Measurements from ENCODE around the gene PLPPR3. TPM values are rescaled to one million over a fixed set of nuclear protein-coding genes. Genes with fewer than 3 reads are reported as not detected.

The PLPPR3 gene
- polyA plus RNA-seq, 1 donor from 2014 or later, result 239 TPM

- no peaks in the 10 kb centered on the region for H3K9me2 ChIP-seq (ENCODE audit: insufficient read depth, low read length)
- H4K20me1 ChIP-seq (ENCODE audit: insufficient read depth), result no peaks in the 10 kb centered on the region
- TF ChIP-seq EZH2 (IDR thresholded peaks at IDR 0.05; ENCODE audit: borderline replicate concordance, insufficient read depth, low read length, poor library complexity, severe bottlenecking) (no peak), REST (IDR thresholded peaks at IDR 0.05; ENCODE audit: borderline replicate concordance) (no peak), EP300 (conservative IDR thresholded peaks at IDR 0.05; ENCODE audit: poor library complexity, severe bottlenecking) (no peak), MXI1 (conservative IDR thresholded peaks at IDR 0.05; ENCODE audit: poor library complexity, severe bottlenecking) (no peak), SMC3 (conservative IDR thresholded peaks at IDR 0.05; ENCODE audit: poor library complexity) (no peak), TAF1 (IDR thresholded peaks at IDR 0.05; ENCODE audit: low read depth) (no peak), POLR2AphosphoS5 (IDR thresholded peaks at IDR 0.05) (no peak), CTCF (IDR thresholded peaks at IDR 0.05; ENCODE audit: poor library complexity, severe bottlenecking) (no peak), RAD21 (conservative IDR thresholded peaks at IDR 0.05) (no peak)
- no peak overlapping the region for H2AFZ ChIP-seq (ENCODE audit: low read depth, low read length)
- H3K4me3 ChIP-seq (ENCODE audit: low read length), result no peak overlapping the region
- no peak overlapping the region for H3K4me2 ChIP-seq (ENCODE audit: low read length)
- no peaks in the 10 kb centered on the region for H3K27me3 ChIP-seq (ENCODE audit: insufficient read depth, low read depth, low read length)
- no peaks in the 10 kb centered on the region for H3K79me2 ChIP-seq (replicated peaks; ENCODE audit: insufficient read depth, low read length)
- H3K9me3 ChIP-seq (ENCODE audit: low read length), result no peaks in the 10 kb centered on the region
- H3F3A ChIP-seq (ENCODE audit: insufficient read depth, low read length, poor library complexity, severe bottlenecking), result no peaks in the 10 kb centered on the region
- H3K27ac ChIP-seq (ENCODE audit: low read length), result no peak overlapping the region
- H3K36me3 ChIP-seq (ENCODE audit: insufficient read depth, low read length), result no peaks in the 10 kb centered on the region
- H3K9ac ChIP-seq (ENCODE audit: low read length), result no peak overlapping the region
Observed at GRCh38 chr19:782185-782877, 39.4 kb downstream of the PLPPR3 start.

- no peak overlapping the region for H3K4me2 ChIP-seq (ENCODE audit: low read length)
- no peaks in the 10 kb centered on the region for H3K27me3 ChIP-seq (ENCODE audit: insufficient read depth, low read depth, low read length)
- TF ChIP-seq EP300 (conservative IDR thresholded peaks at IDR 0.05; ENCODE audit: poor library complexity, severe bottlenecking) (no peak), EZH2 (IDR thresholded peaks at IDR 0.05; ENCODE audit: borderline replicate concordance, insufficient read depth, low read length, poor library complexity, severe bottlenecking) (no peak), MXI1 (conservative IDR thresholded peaks at IDR 0.05; ENCODE audit: poor library complexity, severe bottlenecking) (no peak), REST (IDR thresholded peaks at IDR 0.05; ENCODE audit: borderline replicate concordance) (no peak), TAF1 (IDR thresholded peaks at IDR 0.05; ENCODE audit: low read depth) (no peak)
- H3K79me2 ChIP-seq (replicated peaks; ENCODE audit: insufficient read depth, low read length), result no peaks in the 10 kb centered on the region
- no peak overlapping the region for H3K27ac ChIP-seq (ENCODE audit: low read length)
- no peak overlapping the region for H3K4me3 ChIP-seq (ENCODE audit: low read length)
- no peaks in the 10 kb centered on the region for H3K9me2 ChIP-seq (ENCODE audit: insufficient read depth, low read length)
- H3K36me3 ChIP-seq (ENCODE audit: insufficient read depth, low read length), result no peaks in the 10 kb centered on the region
- no peak overlapping the region for H2AFZ ChIP-seq (ENCODE audit: low read depth, low read length)
- H4K20me1 ChIP-seq (ENCODE audit: insufficient read depth), result no peaks in the 10 kb centered on the region
- H3K9me3 ChIP-seq (ENCODE audit: low read length), result no peaks in the 10 kb centered on the region
- H3F3A ChIP-seq (ENCODE audit: insufficient read depth, low read length, poor library complexity, severe bottlenecking), result no peaks in the 10 kb centered on the region
- H3K9ac ChIP-seq (ENCODE audit: low read length), result no peak overlapping the region
Observed at GRCh38 chr19:781800-782184, 40.0 kb downstream of the PLPPR3 start.
